NK-92 (cell line): ENCODE results near the gene TBC1D7.

Experiments
- DNase-seq: peaks from one replicate; lab custom pipeline; 2025; ENCODE audit not compliant: unreplicated experiment; lab: John Stamatoyannopoulos, UW

The TBC1D7 gene

DNA sequence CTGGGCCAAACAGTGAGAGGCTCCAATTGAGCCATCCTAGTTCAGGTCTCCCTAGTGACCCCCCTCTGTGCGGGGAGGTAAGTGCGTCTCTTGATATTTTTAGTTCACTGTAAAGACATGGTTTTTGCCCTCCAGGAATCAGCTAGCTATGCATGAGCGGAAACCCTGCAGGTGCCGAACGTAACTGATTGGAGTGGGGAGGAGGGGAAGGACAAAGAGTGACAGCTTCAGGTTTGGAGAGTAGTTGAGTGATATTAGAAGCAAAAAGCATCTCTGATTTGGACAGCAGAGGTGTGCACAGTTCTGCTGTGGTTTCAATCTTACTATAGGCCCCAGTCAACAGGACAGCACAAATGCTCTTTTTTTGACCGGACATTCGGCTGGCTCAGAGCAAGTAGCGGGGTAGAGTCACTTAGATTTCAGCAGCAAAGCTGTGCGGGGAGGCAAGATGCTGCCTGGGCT is 31.8 kb downstream of the TBC1D7 start:
- no peak for DNase-seq

GRCh38 chr6:13295576-13295975 is 32.8 kb downstream of the TBC1D7 start:
- DNase-seq: no peak

- no peak for DNase-seq
Measured at GRCh38 chr6:13294499-13295069, 33.8 kb downstream of the TBC1D7 start.

GRCh38 chr6:13292774-13293173 is 35.6 kb downstream of the TBC1D7 start:
- DNase-seq: no peak

- no peak for DNase-seq
Measured at GRCh38 chr6:13290335-13290734, 38.0 kb downstream of the TBC1D7 start.

GRCh38 chr6:13289789-13290318 is 38.5 kb downstream of the TBC1D7 start:
- DNase-seq: no peak

DNA sequence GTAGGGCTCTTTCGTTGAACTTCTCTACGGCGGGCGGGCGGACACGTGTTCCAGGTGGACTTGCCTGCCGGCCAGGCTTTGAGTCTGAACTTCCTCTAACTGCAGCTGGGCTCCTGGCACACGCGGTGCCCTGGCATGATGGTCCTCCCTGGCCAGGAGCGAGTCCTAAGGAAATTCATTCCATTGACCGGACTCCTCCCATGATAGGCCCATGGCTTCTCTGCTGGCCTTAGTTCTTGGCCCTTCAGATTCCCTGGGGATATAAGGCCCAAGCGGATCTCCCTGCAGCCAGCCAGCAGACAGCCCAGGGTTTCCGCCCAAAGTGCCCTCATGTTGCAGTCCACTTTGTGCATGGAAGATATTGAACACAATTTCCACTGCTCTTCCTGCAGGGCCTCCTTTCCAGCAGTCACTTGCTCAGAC is 39.4 kb downstream of the TBC1D7 start:
- no peak for DNase-seq

GRCh38 chr6:13288481-13288880 is 39.9 kb downstream of the TBC1D7 start:
- no peak for DNase-seq

DNA sequence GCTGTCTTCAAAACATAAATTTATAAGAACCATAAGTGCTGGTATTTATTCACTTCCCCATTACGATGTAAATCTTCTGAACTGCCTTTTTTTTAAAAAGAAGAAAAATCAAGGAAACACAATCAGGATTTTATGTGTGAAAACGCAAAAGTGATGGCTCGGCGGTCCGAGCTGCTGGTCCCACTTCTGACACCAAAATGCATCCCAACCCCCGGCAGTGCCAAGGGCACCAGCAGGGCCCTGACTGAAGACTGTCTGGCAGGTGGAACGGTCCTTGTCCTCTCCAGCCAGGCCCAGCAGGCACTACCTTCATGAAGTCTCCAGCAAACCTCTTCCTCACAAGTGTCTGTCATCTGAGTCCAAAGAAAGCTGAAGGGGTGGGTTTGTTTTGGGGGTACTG is 41.2 kb downstream of the TBC1D7 start:
- no peak for DNase-seq

GRCh38 chr6:13286181-13286580 is 42.2 kb downstream of the TBC1D7 start:
- DNase-seq: no peak

DNA sequence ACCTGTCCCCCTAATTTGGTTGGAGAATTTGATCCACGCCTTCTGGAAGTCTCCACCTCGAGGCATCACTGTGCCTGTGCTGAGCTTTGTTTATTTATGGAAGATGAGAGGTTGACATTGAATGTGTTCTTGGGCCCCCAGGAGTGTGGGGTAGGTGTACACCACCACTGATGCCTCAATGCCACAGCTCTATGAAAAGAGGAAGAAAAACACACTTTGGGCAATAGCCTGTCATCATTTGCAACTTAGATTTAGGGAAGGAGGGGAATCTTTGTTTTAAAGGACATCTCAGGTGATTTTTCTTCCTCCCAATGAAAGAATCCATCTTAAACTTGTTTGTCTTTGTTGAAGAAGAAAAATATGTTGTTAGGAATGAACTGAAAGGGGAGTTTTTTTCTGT is 42.6 kb downstream of the TBC1D7 start:
- no peak for DNase-seq

DNA sequence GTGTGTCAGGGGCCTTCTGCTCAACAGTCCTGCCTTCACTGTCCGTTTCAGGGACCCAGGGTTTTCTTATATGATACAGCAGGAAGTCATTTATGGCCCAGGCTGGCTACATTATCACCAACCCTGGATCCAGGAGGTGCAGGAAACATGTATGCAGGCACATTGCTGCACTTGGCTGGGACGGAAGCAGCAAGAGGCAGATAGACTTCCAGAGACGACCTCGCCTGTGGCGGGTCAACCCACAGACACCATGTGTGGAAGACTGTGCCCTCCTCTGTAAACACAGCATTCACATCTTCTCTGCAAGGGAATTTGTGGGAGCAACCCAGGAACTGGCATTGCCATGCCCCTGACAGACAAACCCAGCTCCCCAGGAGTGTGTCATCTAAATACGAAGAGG is 43.7 kb downstream of the TBC1D7 start:
- DNase-seq: no peak

GRCh38 chr6:13283331-13283730 is 45.0 kb downstream of the TBC1D7 start:
- no peak for DNase-seq

- DNase-seq: no peak
Measured at GRCh38 chr6:13282393-13283069, 45.8 kb downstream of the TBC1D7 start.

- no peak for DNase-seq
Measured at GRCh38 chr6:13281686-13282085, 46.7 kb downstream of the TBC1D7 start.

- no peak for DNase-seq
Measured at GRCh38 chr6:13280254-13280653, 48.1 kb downstream of the TBC1D7 start.

DNA sequence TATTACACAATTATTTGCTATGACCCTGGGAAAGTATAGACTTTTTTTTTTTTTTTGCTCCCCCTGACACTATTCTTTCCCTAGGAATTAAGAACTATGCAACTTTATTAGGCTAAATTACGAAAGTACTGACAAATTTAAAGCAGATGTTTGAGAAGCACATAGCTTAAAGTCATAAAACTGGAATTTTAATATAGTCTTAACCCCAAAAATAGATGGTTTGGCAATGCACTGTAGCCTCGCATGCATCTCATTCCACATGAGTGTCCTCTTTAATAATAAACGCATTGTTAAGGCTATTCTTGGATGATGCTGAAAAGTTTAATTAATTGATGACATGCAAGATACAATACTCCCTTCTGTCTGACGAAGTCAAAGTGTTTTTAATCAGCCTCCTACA is 49.3 kb downstream of the TBC1D7 start:
- DNase-seq: no peak

GRCh38 chr6:13278164-13278563 is 50.2 kb downstream of the TBC1D7 start:
- DNase-seq: no peak

DNA sequence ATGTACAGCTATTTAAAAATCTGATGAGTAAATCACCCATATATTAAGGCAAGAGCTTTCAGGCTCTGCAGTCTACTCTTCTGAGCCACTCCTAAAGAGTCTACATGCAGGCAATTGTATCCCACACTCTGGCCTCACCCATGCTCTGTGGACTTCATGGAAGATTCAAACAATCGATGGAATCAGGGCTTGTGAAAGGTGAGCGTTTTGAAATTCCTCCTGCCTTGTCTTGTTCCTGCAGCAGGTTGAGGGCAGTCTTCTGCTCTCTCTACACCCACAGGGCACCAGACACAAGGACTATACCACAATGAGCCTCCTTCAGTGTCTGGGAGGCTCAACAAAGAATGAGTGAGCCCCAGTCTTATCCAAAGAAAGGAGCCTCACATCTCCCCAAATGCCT is 51.1 kb downstream of the TBC1D7 start:
- no peak for DNase-seq

- DNase-seq: no peak
Measured at GRCh38 chr6:13275435-13275989, 52.8 kb downstream of the TBC1D7 start.

- DNase-seq: no peak
Measured at GRCh38 chr6:13274707-13275434, 53.5 kb downstream of the TBC1D7 start.
